Raji (cell line): Measurements from ENCODE around the gene POU2F1.

Experiments
- POLR2A ChIP-seq: IDR thresholded peaks from 2 replicates; pipeline ENCODE4 v1.6.1; 2011; ENCODE audit warnings: low read depth, low read length, control low read depth; ENCODE audit not compliant: insufficient read depth

POU2F1 gene

GRCh38 chr1:167438171-167439138 lies 217.8 kb downstream of the POU2F1 start:
- no peak for TF ChIP-seq POLR2A

- TF ChIP-seq POLR2A, result 0 out of 2 replicates have a peak, but pooled peaks have one; percentile 17
Observed at GRCh38 chr1:167439301-167439988, 218.8 kb downstream of the POU2F1 start.

GRCh38 chr1:167440345-167440744 lies 219.7 kb downstream of the POU2F1 start:
- TF ChIP-seq POLR2A, result no peak

GRCh38 chr1:167440776-167441175 lies 220.1 kb downstream of the POU2F1 start:
- no peak for TF ChIP-seq POLR2A

- no peak for TF ChIP-seq POLR2A
Observed at GRCh38 chr1:167441222-167441621, 220.5 kb downstream of the POU2F1 start.

GRCh38 chr1:167442142-167442848 lies 221.6 kb downstream of the POU2F1 start:
- TF ChIP-seq POLR2A, result no peak

GRCh38 chr1:167442854-167443565 lies 222.3 kb downstream of the POU2F1 start:
- no peak for TF ChIP-seq POLR2A

- no peak for TF ChIP-seq POLR2A
Observed at GRCh38 chr1:167443757-167444156, 223.1 kb downstream of the POU2F1 start.

- TF ChIP-seq POLR2A, result no peak
Observed at GRCh38 chr1:167446966-167447365, 226.3 kb downstream of the POU2F1 start.

GRCh38 chr1:167447521-167448136 lies 226.9 kb downstream of the POU2F1 start:
- TF ChIP-seq POLR2A, result no peak

- no peak for TF ChIP-seq POLR2A
Observed at GRCh38 chr1:167450843-167451242, 230.2 kb downstream of the POU2F1 start.

GRCh38 chr1:167452483-167452882 lies 231.8 kb downstream of the POU2F1 start:
- no peak for TF ChIP-seq POLR2A

- TF ChIP-seq POLR2A, result no peak
Observed at GRCh38 chr1:167453123-167453522, 232.4 kb downstream of the POU2F1 start.

GRCh38 chr1:167454304-167454893 lies 233.7 kb downstream of the POU2F1 start:
- TF ChIP-seq POLR2A, result no peak
